GM21515 (cell line): ENCODE measurements around the gene EFCAB6.

ENCODE experiments used
- ATAC-seq: cut with Tn5 transposase; IDR thresholded peaks from one replicate; pipeline ENCODE4 v1.9.1; 2021; ENCODE audit not compliant: unreplicated experiment

The EFCAB6 gene

DNA sequence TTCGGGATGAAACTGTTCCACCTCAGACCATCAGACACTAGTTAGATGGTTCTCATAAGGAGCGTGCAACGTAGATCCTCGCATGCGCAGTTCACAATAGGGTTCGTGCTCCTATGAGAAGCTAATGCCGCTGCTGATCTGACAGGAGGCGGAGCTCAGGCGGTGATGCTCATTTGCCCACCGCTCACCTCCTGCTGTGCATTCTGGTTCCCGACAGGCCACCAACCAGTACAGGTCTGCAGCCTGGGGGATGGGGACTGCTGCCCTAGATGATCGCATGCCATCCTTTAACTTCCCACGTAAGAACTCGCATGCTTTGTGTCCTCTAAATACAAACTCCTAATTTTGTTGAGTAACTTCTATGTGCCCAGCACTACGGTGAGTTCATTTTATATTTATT lies 62.6 kb downstream of the EFCAB6 start:
- no peak for ATAC-seq

GRCh38 chr22:43747877-43748276 lies 64.2 kb downstream of the EFCAB6 start:
- no peak for ATAC-seq

- no peak for ATAC-seq
Observed at GRCh38 chr22:43747058-43747457, 65.0 kb downstream of the EFCAB6 start.

DNA sequence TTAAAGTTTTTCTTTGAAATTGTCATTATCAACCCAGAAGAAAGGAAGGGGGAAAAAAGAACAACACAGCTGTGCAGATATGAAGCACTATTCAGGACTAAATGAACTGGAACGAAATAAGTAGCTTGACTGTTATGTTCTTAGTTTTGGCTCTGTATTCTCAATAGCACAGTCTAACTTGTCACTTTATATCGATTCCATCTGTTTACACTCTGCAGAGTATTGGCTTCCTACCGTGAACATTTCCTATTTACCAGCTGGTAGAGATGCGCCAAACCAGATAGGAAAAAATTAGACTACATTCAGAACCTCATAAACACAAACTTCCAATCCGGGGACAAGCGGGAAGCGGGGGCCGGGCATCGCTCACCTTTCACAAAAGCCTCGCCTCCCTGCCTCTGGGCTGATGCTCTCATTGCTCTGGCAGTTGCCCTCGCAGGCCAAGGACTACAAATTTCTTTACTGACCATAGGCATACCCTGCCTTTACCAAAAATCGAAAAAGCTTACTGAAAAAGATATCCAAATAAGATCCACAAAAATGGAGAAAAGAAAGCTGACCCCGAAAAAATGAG lies 66.2 kb downstream of the EFCAB6 start:
- ATAC-seq = no peak

DNA sequence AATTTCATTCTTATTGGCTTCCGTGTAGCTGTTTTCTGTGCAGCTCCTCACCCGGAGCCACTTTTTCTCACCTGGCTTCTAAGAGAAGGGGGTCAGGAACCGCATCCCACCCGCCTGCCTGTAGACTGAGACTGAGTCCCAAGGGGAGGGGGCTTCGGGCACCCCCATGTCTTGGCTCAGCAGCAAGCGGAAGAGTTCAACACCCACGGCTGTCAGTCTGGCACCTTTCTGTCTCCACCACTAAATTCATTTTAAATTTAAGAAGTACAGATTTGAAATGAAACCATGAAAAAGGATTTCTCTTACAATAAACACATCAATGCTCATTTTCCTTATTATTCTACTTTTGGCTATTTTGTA lies 66.7 kb downstream of the EFCAB6 start:
- ATAC-seq = no peak

DNA sequence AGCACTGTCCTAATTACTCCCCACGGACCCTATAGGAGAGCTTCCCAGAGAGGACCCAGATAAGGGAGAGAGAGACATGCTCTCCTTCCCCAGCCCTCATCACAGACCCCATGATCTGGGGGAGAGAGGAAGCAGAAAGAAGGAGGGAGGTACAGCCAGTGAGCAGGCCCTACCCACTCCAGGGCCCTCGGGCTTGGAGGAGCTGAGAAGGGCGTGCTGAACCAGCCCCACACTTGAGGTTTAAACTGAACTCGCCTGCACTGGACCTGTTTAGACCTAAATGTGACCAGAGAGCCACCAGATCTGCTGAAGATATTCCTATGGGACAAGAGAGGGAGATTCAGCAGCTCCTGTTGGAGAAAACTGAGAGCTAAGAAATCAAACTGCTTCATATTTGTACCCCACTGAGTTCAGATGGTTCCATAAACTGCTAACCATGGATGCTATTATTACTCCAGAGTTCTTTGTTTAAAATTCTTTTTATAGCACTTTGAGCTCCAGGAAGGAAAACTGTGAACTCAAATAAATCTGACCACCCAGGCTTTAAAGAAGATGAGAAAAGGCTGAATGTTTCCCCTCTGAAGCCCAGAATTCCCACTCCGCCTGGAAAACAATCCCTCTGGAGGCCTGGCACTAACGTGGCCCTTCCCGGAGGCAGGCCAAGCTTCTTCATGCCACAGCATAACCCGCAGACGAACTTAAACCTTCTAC lies 67.2 kb downstream of the EFCAB6 start:
- ATAC-seq = no peak

DNA sequence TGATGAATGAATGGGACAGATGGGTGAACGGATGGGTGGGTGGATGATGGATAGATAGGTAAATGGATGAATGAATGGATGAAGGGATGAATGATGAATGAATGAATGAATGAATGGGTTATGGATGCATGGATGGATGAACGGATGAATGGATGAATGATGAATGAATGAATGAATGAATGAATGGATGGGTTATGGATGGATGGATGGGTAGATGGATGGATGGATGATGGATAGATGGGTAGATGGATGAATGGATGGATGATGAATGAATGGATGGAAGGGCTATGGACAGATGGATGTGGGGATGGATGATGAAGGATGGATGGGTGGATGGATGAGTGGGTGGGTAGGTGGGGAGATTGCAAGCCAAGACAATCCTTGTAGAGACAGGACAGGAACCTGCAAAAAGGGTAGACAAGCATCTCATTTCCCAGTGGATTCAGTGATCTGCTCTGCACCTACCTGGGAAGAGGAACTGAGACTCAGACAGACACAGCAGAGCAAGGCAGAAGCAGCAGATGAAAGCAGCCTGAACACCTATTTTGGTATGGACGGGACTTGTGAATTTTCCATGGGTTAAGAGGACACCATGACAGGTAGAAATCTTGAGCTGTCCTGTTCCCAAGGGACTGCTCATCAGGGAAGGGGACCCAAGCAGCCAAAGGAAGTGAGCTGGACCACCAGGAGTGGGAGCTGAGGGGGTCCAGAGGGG lies 68.0 kb downstream of the EFCAB6 start:
- ATAC-seq = no peak

- no peak for ATAC-seq
Observed at GRCh38 chr22:43743131-43743530, 69.0 kb downstream of the EFCAB6 start.

- no peak for ATAC-seq
Observed at GRCh38 chr22:43742154-43742950, 69.8 kb downstream of the EFCAB6 start.

- ATAC-seq = no peak
Observed at GRCh38 chr22:43740587-43741270, 71.4 kb downstream of the EFCAB6 start.

DNA sequence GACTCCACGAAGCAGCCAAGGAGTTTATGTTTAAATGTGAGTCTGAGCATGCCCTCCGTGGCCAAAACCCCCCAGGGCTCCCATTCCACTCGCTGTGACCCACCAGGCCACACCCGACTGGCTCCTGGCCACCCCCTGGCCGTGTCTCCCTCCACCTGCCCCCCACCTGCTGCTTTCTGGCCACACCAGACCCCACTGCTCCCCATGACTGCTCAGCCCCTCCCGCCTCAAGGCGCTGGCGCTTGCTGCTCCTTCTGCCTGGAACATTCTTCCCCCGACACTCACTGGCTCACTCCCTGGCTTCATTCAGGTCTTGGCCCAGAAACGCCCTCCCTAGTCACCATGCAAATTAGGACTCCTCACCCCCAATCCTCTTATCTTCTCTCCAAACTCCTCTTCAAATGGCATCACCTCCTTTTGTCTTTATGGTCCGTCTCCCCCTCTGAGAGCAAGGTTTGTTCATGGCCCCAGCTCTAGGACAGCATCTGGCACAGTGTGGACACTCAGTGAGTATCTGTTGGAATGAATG lies 72.2 kb downstream of the EFCAB6 start:
- no peak for ATAC-seq

DNA sequence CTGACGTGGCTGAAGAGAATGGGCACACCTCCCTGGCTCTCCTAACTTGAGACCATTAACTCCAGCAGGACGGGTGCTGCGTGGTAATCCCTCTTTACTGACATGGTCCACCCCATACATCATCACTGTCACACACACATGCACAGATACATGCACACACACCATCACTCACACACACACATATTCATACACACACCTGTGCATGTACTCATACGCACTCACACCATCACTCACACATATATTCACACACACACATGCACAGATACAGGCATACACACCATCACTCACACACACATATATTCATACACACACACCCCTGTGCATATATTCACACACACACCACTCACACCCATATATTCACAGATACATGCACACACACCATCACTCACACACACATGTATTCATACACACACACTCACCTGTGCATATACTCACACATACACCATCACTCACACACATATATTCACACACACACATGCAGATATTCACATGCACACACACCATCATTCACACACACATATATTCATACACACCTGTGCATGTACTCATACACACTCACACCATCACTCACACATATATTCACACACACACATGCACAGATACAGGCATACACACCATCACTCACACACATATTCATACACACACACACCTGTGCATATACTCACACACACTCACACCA lies 74.8 kb downstream of the EFCAB6 start:
- no peak for ATAC-seq

- ATAC-seq = no peak
Observed at GRCh38 chr22:43736651-43737050, 75.5 kb downstream of the EFCAB6 start.

GRCh38 chr22:43734370-43735150 lies 77.5 kb downstream of the EFCAB6 start:
- no peak for ATAC-seq

DNA sequence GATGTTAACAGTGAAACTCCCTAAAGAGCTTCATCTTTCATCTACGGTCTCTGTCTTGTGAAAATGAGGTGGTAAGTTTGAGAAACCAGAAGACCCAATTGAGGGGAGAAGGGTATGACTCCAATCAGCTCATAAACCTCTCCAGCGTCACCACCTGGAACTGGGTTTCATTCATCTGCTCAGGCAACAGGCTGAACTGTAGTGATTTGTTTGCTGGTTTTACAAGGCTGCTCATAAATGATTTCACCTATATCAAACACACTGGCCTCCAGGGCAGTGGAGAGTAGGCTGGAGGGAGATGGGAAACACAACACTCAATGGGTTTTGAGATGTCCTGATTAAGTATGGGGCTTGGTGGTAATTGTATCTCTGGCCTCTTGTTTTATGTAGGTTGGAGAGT lies 79.0 kb downstream of the EFCAB6 start:
- no peak for ATAC-seq

DNA sequence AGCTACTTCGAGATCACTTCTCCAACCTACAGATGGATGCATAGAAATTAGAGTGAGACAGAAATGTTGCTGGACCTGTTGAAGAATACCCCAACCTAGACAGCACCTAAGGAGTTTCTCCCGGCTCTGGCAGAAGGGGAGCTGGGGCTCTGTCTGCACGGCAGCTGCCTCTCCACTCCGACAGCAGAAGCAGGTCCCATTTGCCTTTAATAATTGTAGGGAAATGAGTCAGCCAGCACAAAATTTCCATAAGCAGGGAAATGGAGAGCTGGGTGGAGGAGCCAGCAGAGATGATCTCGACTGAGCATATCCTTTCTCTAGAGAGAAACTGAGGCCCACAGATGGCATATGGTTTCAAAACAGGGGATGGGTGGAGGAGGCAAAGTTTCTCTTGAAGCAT lies 80.1 kb downstream of the EFCAB6 start:
- no peak for ATAC-seq

GRCh38 chr22:43726964-43727543 lies 85.1 kb downstream of the EFCAB6 start:
- no peak for ATAC-seq

DNA sequence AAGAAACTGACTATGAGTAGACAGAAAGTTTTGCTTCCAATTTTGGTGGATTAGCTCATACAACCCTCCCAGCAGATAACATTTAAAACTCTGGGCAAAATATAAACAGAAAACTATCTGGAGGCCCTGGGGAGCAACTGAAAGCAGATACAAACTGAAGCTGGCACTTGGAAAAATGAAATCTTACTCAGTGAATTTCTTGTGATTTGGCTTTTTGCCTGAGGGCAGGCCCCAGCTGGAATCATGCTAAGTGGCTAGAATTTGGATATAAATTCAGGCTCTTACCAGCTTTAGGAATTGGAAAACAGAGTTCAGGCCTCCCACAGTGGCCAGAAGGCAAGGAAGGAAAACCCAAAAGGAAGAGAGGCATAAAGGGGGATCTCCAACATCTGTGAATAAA lies 85.8 kb downstream of the EFCAB6 start:
- ATAC-seq = no peak

DNA sequence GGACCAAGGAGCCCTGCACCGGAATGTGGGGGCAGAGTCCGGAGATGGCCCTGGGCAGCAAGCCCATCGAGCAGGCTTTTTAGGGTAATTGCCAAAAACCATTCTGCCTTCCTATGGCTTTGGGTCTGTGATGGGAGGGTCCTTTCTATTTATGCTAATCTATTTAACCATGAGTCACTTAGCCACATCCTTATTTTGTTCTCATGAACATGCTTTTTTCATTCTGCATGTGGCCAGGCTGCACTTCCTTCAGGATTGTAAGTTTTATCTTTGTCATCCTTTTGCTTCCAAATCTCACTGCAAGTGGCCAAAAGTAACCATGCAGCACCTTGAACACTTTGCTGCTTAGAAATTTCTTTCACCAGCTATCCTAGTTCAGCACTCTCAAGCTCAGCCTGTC lies 88.3 kb downstream of the EFCAB6 start:
- ATAC-seq = no peak
